ENCODE measurements around the gene KDM4B. TPM values are rescaled to one million over a fixed set of nuclear protein-coding genes. Genes with fewer than 3 reads are reported as not detected.

KDM4B gene
- total RNA-seq, 1 experiment from 2014 or later, result 35.9 TPM

- no peak for ATAC-seq
- Histone ChIP-seq H3K79me2 (ENCODE audit: insufficient read depth, low read length) (no peaks in the 10 kb centered on the region), H3K4me1 (ENCODE audit: control insufficient read depth in 1 of 2, insufficient read depth in 2 of 2, low read length in 2 of 2) (no peaks in the 10 kb centered on the region), H4K20me1 (ENCODE audit: insufficient read depth) (no peaks in the 10 kb centered on the region), H3K9me2 (ENCODE audit: insufficient read depth) (no peaks in the 10 kb centered on the region), H3K9me3 (ENCODE audit: control insufficient read depth in 1 of 2, insufficient read depth in 1 of 2, low read depth in 1 of 2, low read length in 2 of 2) (no peaks in the 10 kb centered on the region), H3K36me3 (ENCODE audit: control insufficient read depth in 1 of 2, insufficient read depth in 2 of 2, low read length in 2 of 2) (no peaks in the 10 kb centered on the region; a peak in 1 of 4 replicates), H2AFZ (ENCODE audit: low read depth, low read length, poor library complexity, severe bottlenecking) (no peak overlapping the region), H3K27ac (ENCODE audit: low read depth, low read length) (no peak overlapping the region), H3K4me3 (replicated peaks in 1 of 2; ENCODE audit: low read depth in 1 of 2, low read length in 2 of 2) (no peak overlapping the region), H3K9ac (ENCODE audit: low read length) (no peak overlapping the region), H3K27me3 (ENCODE audit: insufficient read depth, low read length) (no peaks in the 10 kb centered on the region), H3K4me2 (ENCODE audit: low read length) (no peak overlapping the region)
- ChIA-PET CTCF (no interaction called here), POLR2A (no interaction called here), RAD21 (ENCODE audit: low non-redundant PET in 1 of 2, low total read pairs in 2 of 2, uncharacterized antibody in 2 of 2, unreplicated experiment in 2 of 2) (no interaction called here)
- DNase-seq (ENCODE audit: low read depth, low spot score), result no peak
- intact Hi-C loops (cut with micrococcal nuclease), result no loop called here
- TF ChIP-seq CEBPB (IDR thresholded peaks at IDR 0.05; ENCODE audit: low read depth) (no peak), ZNF274 (IDR thresholded peaks at IDR 0.05; ENCODE audit: low read depth, low read length) (no peak)
- no TSS peak for BruUV-seq (replicated peaks)
Observed at GRCh38 chr19:5092481-5092843, 123.5 kb downstream of the KDM4B start.

GRCh38 chr19:5093297-5093928 is 124.5 kb downstream of the KDM4B start:
- no peaks in the 10 kb centered on the region; a peak in 1 of 4 replicates for H3K36me3 ChIP-seq (ENCODE audit: control insufficient read depth in 1 of 2, insufficient read depth in 2 of 2, low read length in 2 of 2)
- H3K79me2 ChIP-seq (ENCODE audit: insufficient read depth, low read length), result no peaks in the 10 kb centered on the region
- BruUV-seq (replicated peaks), result no TSS peak
- DNase-seq (ENCODE audit: low read depth, low spot score) (no peak), ATAC-seq (no peak)
- CTCF ChIA-PET, result no interaction called here
- no peak overlapping the region for H2AFZ ChIP-seq (ENCODE audit: low read depth, low read length, poor library complexity, severe bottlenecking)
- no peak overlapping the region for H3K9ac ChIP-seq (ENCODE audit: low read length)
- peaks cover 3% of the 10 kb centered on the region in 2 experiments; a peak in 2 of 4 replicates for H3K9me3 ChIP-seq (ENCODE audit: control insufficient read depth in 1 of 2, insufficient read depth in 1 of 2, low read depth in 1 of 2, low read length in 2 of 2)
- H3K9me2 ChIP-seq (ENCODE audit: insufficient read depth), result no peaks in the 10 kb centered on the region
- H3K4me3 ChIP-seq (replicated peaks in 1 of 2; ENCODE audit: low read depth in 1 of 2, low read length in 2 of 2), result no peak overlapping the region
- RAD21 ChIA-PET (ENCODE audit: low non-redundant PET in 1 of 2, low total read pairs in 2 of 2, uncharacterized antibody in 2 of 2, unreplicated experiment in 2 of 2), result no interaction called here
- no peak overlapping the region for H3K27ac ChIP-seq (ENCODE audit: low read depth, low read length)
- no peak overlapping the region for H3K4me2 ChIP-seq (ENCODE audit: low read length)
- no peaks in the 10 kb centered on the region for H4K20me1 ChIP-seq (ENCODE audit: insufficient read depth)
- no peaks in the 10 kb centered on the region for H3K4me1 ChIP-seq (ENCODE audit: control insufficient read depth in 1 of 2, insufficient read depth in 2 of 2, low read length in 2 of 2)
- POLR2A ChIA-PET, result no interaction called here
- intact Hi-C loops (cut with micrococcal nuclease), result no loop called here
- no peaks in the 10 kb centered on the region for H3K27me3 ChIP-seq (ENCODE audit: insufficient read depth, low read length)
- no peak for TF ChIP-seq ATF3 (IDR thresholded peaks at IDR 0.05)
- no peak for TF ChIP-seq YY1 (IDR thresholded peaks at IDR 0.05; ENCODE audit: extremely low read depth, insufficient replicate concordance, low read depth, low read length)
- no peak for TF ChIP-seq SRF (IDR thresholded peaks at IDR 0.05; ENCODE audit: low read depth)
- no peak for TF ChIP-seq MAX (IDR thresholded peaks at IDR 0.05)
- no peak for TF ChIP-seq POLR2A (IDR thresholded peaks at IDR 0.05; ENCODE audit: borderline replicate concordance, extremely low read depth, insufficient read depth, insufficient read length)
- no peak for TF ChIP-seq SIN3A (IDR thresholded peaks at IDR 0.05; ENCODE audit: low read depth)
- TF ChIP-seq FOSL1 (IDR thresholded peaks at IDR 0.05; ENCODE audit: low read depth), result no peak
- TF ChIP-seq EZH2 (IDR thresholded peaks at IDR 0.05), result no peak
- TF ChIP-seq POLR2AphosphoS5 (IDR thresholded peaks at IDR 0.05; ENCODE audit: low read depth, low read length), result no peak
- no peak for TF ChIP-seq TCF7L2 (IDR thresholded peaks at IDR 0.05; ENCODE audit: borderline replicate concordance, extremely low read depth, insufficient read depth, insufficient read length)
- TF ChIP-seq CTCF (IDR thresholded peaks at IDR 0.05 in 2 of 3, conservative IDR thresholded peaks at IDR 0.05 in 1 of 3; ENCODE audit: borderline replicate concordance in 1 of 3, insufficient read depth in 1 of 3, low read depth in 2 of 3, low read length in 2 of 3), result no peak
- no peak for TF ChIP-seq EZH2phosphoT487 (IDR thresholded peaks at IDR 0.05; ENCODE audit: borderline replicate concordance)
- no peak for TF ChIP-seq RAD21 (IDR thresholded peaks at IDR 0.05; ENCODE audit: low read depth)
- TF ChIP-seq ZBTB33 (IDR thresholded peaks at IDR 0.05; ENCODE audit: extremely low read depth, insufficient replicate concordance, low read length), result no peak
- no peak for TF ChIP-seq CEBPB (IDR thresholded peaks at IDR 0.05; ENCODE audit: low read depth)
- TF ChIP-seq CBX3 (IDR thresholded peaks at IDR 0.05; ENCODE audit: low read depth), result no peak
- TF ChIP-seq ZFX (IDR thresholded peaks at IDR 0.05), result no peak

All from HCT116 (cell line).